Nucleus accumbens (tissue), 56 donors: ENCODE data around the gene LTO1.

Source experiments
- DNase-seq, 56 donors: peaks; one replicate each; lab custom pipeline; 2025; lab: John Stamatoyannopoulos, UW

Gene LTO1, protein sequence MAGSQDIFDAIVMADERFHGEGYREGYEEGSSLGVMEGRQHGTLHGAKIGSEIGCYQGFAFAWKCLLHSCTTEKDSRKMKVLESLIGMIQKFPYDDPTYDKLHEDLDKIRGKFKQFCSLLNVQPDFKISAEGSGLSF

DNA sequence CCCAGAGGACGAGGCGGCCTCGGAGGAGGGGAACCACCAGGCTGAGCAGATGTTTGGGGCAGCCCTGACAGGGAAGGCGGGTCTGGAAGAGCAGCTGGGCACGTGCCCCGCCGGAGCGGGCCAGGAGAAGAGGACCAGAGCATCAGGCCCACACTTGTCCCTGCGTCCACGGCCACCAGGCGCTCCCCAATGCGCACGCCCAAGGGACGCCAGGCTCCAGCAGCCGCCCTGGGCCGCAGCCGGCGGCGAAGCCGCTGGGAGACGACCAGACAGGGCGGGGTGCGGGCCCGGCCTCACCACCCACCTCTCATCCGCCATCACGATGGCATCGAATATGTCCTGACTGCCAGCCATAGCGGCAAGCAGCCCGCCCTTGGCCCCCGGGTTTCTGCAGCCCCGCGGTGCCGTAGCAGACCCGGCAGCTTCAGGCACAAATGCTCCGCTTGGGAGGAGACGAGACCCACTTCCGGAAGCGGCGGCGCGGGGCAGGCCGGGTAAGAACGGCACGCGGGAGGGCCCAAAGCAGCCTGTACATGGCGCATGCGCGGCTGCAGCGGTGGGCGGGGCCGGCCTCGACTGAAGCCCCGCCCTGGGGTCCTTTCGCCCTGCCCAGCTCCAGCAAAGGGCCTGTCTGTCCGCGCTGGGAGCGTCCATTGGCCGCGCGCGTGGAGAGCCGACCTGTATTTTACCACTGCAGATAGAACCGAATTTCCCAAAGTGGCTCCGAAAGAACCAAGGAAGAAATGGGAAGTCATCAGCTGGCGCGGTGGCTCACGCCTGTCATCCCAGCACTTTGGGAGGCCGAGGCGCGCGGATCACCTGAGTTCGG is at the start of gene LTO1:
TSS of gene LTO1 (minus strand) at position 468 of the 829 bp plus-strand sequence. CDS start at position 354, 114 bp downstream.
- peak; percentile 50 to 97 (median 91) for DNase-seq

DNA sequence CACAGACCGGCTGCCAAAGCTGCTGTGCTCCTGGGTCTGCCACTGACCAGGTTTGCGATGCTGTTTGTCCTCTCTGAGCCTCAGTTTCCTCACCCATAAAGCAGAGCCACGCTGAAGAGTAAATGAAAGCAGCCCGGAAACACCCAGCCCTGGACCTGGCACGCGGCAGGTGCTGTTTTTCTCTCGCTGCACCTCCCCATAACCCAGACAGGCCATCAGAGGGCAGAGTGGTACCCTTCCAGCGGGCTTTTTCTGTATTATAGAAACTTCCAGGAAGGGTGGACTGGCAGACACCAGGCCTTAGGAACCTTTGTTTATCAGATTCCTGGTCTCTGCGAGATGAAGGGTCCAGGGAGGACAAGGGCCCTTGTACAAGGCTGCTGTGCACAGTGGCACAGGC is 46.6 kb upstream of the LTO1 start:
- no peak for DNase-seq

DNA sequence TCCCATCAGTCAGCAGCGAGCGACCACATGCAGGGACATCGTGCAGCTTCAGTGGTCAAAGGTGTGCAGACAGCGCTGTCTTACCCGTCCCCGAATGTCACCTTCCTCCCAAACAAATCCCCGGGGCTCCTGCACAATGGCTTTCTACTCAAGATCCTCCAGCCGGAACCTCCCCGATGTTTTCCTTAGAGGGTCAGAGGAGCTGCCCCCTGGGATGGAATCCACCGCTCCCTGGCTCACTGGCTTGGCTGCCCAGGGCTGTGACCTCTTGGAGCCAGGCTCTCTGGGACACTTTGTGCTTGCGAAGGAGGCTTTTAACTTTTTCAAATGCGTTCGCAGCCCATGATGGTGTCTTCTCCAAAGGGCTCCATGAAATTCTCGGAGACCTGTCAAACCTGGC is 46.0 kb upstream of the LTO1 start:
- no peak for DNase-seq

DNA sequence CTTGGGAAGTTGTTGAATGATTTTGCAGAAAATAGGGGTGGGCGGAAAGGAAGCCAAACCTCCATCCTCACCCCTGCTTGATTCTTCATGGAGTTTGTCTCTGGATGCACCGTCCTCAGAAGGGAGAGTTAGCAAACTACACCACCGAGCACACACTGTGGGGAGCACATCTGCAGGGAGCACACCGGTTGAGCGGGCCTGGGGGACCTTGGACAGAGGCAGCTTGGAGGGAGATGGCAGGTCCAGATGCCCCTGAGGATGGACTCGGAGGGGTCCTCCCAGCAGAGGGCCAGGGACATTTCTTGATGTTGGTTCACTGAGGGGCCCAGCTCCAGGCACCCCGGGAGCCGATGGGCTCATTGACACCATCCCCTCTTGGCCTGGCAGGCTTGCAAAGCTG is 43.8 kb upstream of the LTO1 start:
- no peak for DNase-seq

DNA sequence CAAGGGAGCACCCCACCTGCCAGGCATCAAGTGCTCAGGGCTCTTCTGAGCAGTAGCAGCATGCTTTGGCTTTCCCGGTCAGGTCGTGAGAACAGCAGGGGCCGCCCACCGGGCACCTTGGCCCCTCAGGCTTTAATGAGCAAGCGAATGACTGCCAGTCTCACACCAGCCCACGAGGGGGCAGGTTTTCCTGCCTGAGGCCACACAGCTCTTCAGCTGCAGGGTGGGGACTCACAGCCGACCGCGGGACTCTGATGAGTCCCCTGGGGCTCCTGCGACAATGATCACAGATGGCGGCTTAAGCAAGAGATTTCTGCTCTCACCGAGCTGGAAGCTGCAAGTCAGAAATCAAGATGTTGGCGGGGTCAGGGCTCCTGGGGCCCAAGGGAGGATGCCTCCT is 43.0 kb upstream of the LTO1 start:
- DNase-seq = no peak

DNA sequence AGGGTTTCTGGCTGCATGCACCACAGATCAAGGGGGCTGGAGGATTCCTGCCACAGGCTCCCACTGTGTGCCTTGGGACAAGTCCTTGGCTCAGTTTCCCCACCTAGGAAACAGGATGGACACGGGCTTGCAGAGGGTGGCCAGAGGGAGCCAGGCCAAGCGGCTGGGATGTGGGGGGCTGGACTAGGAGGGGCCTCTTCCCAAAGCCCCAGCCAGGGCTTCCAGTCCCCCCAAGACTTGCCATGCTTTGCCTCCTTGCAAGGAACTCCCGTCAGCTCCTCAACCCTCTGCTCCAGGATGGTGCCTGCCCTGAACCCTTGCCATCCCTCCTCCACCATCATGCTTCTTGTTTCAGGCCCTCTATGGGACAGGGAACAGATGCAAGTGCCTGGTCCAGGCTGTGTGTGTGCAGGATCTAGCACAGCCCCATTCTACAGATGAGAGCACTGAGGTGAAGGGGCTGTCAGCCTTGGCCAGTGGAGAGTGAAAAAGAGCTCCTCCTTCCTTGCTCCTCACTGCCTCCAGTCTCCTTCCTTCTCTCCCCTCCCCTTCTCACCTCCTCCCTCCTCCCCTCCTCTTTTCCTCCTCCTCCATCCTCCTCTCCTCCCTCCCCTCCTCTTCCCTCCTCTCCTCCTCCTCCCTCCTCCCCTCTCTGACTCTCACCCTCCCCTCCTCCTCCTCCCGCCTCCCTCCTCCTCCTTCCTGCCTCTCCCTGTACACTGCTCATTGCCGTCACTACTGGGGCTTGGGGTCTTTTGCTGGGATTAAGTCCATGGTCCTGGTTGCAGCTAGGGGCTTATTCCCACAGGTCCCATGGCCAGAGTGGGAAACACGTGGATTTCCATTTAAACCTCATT is 42.0 kb upstream of the LTO1 start:
- no peak for DNase-seq

DNA sequence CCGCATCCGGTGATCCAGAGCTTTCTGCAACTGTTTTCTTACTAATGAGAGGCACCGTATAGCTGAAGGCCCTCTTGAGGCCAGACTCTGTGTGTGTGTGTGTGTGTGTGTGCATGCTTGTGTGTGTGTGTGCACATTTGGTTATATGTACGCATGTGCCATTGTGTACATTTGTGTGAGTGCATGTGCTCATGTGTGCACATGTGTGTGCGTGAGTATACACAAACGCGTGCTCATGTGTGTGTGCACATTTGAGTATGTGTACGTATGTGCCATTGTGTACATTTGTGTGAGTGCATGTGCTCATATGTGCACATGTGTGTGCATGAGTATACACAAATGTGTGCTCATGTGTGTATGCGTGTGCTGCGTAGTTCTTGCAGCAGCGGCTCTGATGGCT is 40.9 kb upstream of the LTO1 start:
- no peak for DNase-seq

DNA sequence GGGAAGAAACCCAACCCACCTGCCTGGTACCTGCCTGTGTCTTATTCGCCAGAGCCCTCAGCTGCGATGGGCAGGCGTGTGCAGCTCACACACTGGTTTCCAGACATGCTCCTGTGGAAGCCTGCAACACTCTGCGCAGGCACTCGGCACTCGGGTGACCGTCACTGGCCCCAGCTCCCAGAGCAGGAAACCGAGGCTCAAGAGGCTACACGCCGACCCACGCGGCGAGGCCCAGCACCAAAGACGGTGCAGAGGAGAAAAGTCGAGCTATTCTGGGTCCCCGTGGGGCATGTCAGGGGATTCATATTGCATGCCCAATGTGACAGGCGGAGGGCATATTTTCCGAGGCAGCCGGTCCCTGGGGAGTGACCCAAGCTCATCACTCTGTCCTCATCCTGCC is 40.3 kb upstream of the LTO1 start:
- no peak for DNase-seq

DNA sequence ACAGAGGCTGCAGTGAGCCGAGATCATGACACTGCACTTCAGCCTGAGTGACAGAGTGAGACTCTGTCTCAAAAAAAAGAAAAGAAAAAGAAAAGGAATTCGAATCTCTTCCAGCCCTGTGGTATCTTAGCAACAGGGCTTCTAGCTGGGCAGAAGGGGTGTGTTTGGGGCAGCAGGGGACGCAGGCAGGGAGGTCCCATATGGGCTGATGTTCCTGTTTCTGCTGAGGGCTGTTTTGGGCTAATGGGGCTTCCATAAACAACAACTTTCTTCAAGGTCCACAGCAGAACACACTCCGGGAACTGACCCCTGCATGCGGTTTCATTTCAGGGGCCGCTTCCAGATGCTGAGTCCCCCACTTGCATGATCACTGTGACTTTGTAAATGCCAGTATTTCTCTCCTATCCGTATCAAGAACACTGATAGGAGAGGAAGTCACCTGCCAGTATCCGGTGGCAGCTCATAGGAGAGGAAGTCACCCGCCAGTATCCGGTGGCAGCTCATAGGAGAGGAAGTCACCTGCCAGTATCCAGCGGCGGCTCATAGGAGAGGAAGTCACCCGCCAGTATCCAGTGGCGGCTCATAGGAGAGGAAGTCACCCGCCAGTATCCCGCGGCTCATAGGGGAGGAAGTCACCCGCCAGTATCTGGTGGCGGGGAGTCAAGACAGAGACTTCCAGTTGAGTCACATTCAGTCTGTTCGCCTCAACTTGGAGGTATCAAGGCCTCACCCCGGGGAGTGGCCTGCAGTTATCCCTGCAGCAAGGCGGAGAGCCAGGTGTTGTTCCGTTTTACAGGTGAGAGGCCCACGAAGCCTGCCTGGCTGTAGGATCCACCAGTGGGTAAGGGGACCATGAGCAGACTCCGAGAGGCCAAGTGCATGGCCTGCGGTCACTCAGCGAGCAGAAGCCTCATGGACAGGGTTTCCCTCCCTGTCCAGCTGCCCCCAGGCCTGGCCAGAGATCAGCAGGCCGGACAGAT is 37.0 kb upstream of the LTO1 start:
- no peak for DNase-seq

DNA sequence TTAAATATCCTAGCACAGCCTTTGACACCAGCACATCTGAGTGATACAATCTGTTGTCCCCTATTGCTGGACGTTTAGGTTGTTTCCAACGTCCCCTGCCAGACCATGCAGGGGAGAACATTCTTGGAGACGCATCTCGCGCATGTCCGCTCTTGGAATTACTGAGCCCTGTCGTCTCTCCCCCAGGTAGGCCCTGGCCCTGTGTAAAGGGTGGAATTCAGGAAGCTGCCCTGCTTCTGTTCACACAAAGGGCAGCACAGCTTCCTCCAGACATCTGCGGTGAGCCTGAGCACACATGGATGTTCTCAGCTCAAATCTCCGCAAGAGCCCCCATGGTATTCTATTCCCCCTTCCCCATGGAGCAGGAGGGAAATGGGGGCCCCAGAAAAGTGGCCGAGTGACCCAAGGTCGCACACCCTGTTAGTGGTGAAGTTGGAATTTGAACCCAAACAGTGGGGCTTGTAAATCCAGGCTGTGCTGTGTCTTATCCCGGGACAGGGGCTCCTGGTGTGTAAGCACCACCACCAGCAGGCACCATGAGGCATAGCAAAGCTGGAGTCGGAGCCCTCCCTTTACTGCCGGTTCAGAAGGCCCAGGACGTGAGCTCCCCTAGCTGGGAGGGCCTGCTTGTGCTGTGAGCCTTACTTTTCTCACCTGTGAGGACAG is 33.7 kb upstream of the LTO1 start:
- DNase-seq = no peak

DNA sequence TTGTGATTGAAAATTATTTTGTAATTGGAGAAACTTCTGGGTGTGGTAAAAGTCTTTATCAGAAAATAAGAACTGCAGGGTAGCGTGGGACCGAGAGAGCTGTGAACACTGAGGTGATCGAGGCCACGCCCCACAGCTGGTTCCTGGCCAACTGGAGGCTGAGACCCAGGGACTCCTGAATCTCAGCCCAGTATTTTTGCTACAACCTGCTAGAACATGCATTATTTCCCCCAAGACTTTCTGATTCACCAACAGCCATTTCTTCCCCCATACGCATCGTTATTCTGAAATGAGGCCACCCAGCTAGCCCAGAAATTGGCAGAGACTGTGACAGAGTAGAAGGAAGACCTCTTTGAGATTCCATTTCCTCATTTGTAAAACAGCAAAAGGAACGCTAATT is 32.0 kb upstream of the LTO1 start:
- DNase-seq = no peak

DNA sequence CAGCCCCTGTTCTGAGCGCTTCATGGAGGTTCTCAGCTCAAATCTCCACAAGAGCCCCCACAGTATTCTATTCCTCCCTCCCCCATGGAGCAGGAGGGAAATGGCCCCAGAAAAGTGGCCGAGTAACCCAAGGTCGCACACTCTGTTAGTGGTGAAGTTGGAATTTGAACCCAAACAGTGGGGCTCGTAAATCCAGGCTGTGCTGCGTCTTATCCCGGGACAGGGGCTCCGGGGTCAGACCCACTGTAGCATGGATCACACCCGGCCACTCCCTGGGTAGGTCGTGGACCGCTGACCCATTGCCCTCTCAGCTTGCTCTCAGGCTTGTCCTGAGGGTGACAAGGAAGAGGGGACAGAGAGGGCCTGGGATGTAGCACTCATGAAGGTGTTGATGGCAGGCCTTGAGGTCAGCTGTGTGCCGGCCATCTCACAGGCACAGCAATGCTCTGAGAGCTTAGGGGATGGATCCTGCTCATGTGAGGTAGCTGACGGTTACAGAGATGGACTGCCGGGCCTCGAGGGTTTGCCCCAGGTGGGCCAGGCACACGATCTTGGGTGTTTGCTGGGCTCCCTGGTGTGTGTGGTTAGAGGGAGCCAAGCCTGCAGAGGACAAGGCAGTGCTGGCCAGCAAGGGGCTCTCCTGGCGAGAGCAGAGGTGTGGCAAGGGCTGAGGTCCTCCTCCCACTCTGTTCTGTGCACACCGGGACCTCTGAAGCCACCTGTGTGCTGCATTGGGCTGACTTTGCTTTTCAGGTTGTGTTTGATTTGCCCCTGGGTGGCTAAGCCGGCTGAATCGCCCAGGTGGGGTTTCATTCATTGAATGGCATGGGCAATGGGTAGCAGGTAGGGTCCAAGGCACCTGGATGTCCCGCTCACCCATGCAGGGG is 31.0 kb upstream of the LTO1 start:
- DNase-seq = no peak

DNA sequence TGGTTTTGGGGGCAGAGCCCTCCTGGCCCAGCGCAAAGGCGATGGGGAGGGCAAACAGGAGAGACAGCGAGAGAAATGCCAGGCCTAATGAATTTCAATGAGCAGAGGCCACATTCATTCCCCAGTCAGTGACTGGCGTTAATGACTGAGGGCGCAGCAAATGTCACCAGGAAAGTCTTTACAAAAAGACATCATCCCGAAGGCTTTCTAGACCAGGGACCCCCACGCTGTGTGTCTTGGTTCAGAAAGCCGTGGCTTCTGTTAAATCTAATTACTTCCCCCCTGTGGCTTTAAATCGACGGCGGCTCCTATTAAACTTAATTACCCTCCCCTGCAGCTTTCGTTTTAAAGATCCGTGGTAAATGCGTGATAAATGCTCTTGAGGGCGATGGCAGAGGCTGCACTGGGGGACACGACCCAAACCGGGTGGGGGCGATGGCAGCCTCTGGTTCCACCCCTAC is 30.2 kb upstream of the LTO1 start:
- DNase-seq = no peak

DNA sequence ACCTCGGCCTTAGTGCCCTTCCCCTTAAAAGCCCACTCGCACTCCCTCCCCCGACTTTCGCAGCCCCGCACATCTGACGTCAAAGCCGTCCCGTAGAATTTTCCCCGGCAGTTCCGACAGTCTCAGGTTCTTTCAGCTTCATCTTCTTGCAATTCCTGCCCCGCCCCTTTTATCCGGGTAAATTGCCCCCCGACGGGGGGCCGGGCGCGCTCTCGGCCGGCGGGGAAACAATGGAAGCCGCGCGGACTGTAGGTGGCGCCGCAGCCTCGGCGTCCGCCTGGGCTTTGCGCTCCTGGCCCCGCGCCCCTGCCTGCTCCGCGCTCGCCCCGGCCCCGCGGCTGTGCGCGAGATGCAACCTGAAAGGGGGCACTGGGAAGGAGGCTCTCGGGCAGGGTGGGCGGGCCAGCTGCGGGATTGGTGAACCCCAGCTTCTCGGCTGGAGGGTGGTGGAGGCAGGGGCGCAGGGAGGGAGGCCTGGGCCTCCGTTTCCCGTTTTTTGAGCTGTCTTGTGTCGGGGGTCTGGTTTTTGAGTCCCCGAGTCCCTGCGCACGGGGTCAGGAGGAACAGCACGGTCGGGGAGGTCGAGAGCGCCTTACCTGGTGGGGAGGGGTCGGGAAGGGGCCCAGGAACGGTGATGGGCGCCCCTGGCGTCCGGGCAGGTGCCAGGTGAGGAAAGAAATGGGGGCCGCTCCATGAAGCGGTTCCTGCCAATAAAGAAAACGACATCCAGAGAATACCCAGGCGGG is 29.5 kb upstream of the LTO1 start:
- no peak for DNase-seq

DNA sequence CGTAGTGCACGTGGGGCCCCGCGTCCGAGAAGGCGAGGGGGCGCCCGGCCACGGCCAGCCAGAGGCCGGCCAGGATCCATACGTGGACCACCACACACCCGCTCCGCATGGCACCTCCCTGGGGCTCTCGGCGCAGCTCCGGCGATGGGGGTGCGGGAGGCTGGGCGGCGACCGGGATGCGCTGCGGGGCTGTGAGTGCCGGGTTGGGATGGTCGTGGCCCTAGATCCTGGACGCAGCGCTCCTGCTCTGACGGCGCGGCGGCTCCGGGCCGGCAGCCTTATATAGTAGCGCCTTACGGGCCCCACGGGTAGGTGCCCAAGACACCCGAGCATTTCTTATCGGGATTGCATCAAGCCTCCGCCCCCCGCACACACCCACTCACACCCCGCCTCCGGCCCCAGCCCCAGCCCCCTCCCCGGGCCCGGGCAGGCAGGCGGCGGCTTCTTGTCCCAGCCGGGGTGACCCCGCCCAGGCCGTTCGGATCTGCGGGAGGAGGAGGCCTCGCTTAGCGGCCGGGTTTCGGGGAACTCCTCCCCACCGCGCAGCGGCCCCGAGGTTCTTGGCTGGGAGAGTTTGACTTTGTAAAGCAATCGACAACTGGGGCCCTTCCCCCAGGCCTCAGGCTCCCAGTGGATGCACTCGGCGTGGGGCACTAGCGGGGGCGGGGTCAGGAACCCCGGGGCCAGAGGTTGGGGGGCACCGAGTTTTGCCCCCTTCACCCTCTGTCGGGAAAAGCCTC is 28.8 kb upstream of the LTO1 start, which contains the start of gene FGF19:
TSS of gene FGF19 (minus strand) at position 255 of the 740 bp plus-strand sequence. CDS start at position 109, 146 bp downstream.
- peak in 1 of 56 donors; percentile 20 for DNase-seq

DNA sequence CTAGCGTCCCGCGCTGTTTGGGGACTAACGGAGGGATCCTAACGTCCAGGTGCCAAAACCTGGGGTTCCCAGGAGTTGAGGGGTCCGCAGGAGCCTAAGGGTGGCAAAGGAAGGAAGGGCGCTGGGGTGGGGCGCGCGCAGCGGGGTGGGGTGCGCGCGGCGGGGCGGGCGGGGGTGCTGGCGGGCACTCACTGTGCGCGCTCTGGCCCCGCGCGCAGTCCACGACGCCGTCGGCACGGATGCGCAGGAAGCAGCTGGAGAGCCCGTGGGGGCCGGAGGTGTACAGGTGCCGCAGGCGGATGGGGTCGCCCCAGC is 28.3 kb upstream of the LTO1 start:
- no peak for DNase-seq
